Stimulated activated naive CD8-positive, alpha-beta T cell treated with anti-CD3 and anti-CD28 coated beads, Interleukin-15, amount 100 ng/mL, for 72 hours (primary cell): ENCODE measurements around the gene HES2.
"Not testable (repeated sequence)": the region's sequence is repeated elsewhere in the genome, so short reads cannot be mapped to it uniquely, and the experiment has no call there.

Source experiments
- ATAC-seq: fragments of 150-1000 bp; cut with Tn5 transposase; 2 replicates; pipeline ENCODE4 v1.10.0; 2021; ENCODE audit warnings: mild to moderate bottlenecking, moderate library complexity
- DNase-seq, 2 donors: peaks; one replicate each; pipeline ENCODE4 v3.0.0; 2021 to 2022
- H3K27ac Mint-ChIP-seq, 2 donors: one replicate each; pipeline ENCODE4 v1.8.0; 2022; ENCODE audit warnings: mild to moderate bottlenecking in 2 of 2, mixed read lengths in 2 of 2, moderate library complexity in 2 of 2
- H3K27me3 Mint-ChIP-seq: one replicate; pipeline ENCODE4 v1.8.0; 2022; ENCODE audit warnings: mixed read lengths
- H3K4me1 Mint-ChIP-seq: one replicate; pipeline ENCODE4 v1.8.0; 2022; ENCODE audit warnings: mild to moderate bottlenecking, mixed read lengths
- H3K4me3 Mint-ChIP-seq, 2 donors: one replicate each; pipeline ENCODE4 v1.8.0; 2022; ENCODE audit warnings: mild to moderate bottlenecking in 2 of 2, mixed read lengths in 2 of 2, moderate library complexity in 1 of 2
- H3K9me3 Mint-ChIP-seq, 2 donors: one replicate each; pipeline ENCODE4 v1.8.0; 2022; ENCODE audit warnings: mixed read lengths in 2 of 2

The HES2 gene

GRCh38 chr1:6431645-6432579 lies 12.2 kb upstream of the HES2 start:
- not testable (repeated sequence) for H3K4me3 Mint-ChIP-seq, H3K4me1 Mint-ChIP-seq, DNase-seq, ATAC-seq, H3K9me3 Mint-ChIP-seq
- peaks cover 60% of the 10 kb centered on the region for H3K27me3 Mint-ChIP-seq
- H3K27ac Mint-ChIP-seq: peak overlapping the region in 1 of 2 donors; percentile 57

GRCh38 chr1:6429660-6430411 lies 10.1 kb upstream of the HES2 start:
- H3K4me1 Mint-ChIP-seq: not testable (repeated sequence)

GRCh38 chr1:6428453-6428852 lies 8.7 kb upstream of the HES2 start:
- ATAC-seq: not testable (repeated sequence)

More at GRCh38 chr1:6429660-6430411, 10.1 kb upstream of the HES2 start:
- H3K27ac Mint-ChIP-seq, DNase-seq, ATAC-seq, H3K4me3 Mint-ChIP-seq, H3K9me3 Mint-ChIP-seq: not testable (repeated sequence)
- H3K27me3 Mint-ChIP-seq: peaks cover 68% of the 10 kb centered on the region

GRCh38 chr1:6427441-6428390 lies 8.0 kb upstream of the HES2 start:
- peaks cover 73% of the 10 kb centered on the region for H3K27me3 Mint-ChIP-seq
- no peak for ATAC-seq

More at GRCh38 chr1:6428453-6428852, 8.7 kb upstream of the HES2 start:
- not testable (repeated sequence) for DNase-seq, H3K27ac Mint-ChIP-seq, H3K9me3 Mint-ChIP-seq, H3K4me3 Mint-ChIP-seq
- Mint-ChIP-seq H3K4me1 (peaks cover 11% of the 10 kb centered on the region), H3K27me3 (peaks cover 66% of the 10 kb centered on the region)

GRCh38 chr1:6426972-6427350 lies 7.2 kb upstream of the HES2 start:
- Mint-ChIP-seq H3K27ac (peak overlapping the region in 1 of 2 donors; percentile 42), H3K4me1 (peaks cover 19% of the 10 kb centered on the region), H3K27me3 (peaks cover 81% of the 10 kb centered on the region), H3K9me3 (no peaks in the 10 kb centered on the region), H3K4me3 (no peak overlapping the region)
- ATAC-seq (no peak), DNase-seq (no peak)

More at GRCh38 chr1:6427441-6428390, 8.0 kb upstream of the HES2 start:
- H3K9me3 Mint-ChIP-seq: no peaks in the 10 kb centered on the region
- H3K27ac Mint-ChIP-seq: no peak overlapping the region
- no peak for DNase-seq
- H3K4me3 Mint-ChIP-seq: no peak overlapping the region
- H3K4me1 Mint-ChIP-seq: peaks cover 18% of the 10 kb centered on the region

GRCh38 chr1:6426277-6426971 lies 6.7 kb upstream of the HES2 start:
- ATAC-seq (no peak), DNase-seq (no peak)
- H3K4me1 Mint-ChIP-seq: peaks cover 19% of the 10 kb centered on the region
- H3K27me3 Mint-ChIP-seq: peaks cover 86% of the 10 kb centered on the region
- H3K4me3 Mint-ChIP-seq: no peak overlapping the region
- no peaks in the 10 kb centered on the region for H3K9me3 Mint-ChIP-seq
- no peak overlapping the region for H3K27ac Mint-ChIP-seq

- no peak overlapping the region for H3K27ac Mint-ChIP-seq
- DNase-seq (no peak), ATAC-seq (no peak)
- no peak overlapping the region for H3K4me3 Mint-ChIP-seq
- H3K27me3 Mint-ChIP-seq: peaks cover 90% of the 10 kb centered on the region
- H3K9me3 Mint-ChIP-seq: no peaks in the 10 kb centered on the region
- peaks cover 19% of the 10 kb centered on the region for H3K4me1 Mint-ChIP-seq
Measured at GRCh38 chr1:6425658-6426057, 5.9 kb upstream of the HES2 start.

- no peak for DNase-seq
- Mint-ChIP-seq H3K27me3 (peaks cover 90% of the 10 kb centered on the region), H3K9me3 (no peaks in the 10 kb centered on the region), H3K27ac (no peak within 1 kb of the TSS), H3K4me3 (peak within 1 kb of the TSS; percentile 46 to 79), H3K4me1 (peaks cover 25% of the 10 kb centered on the region)
- peak; percentile 8 for ATAC-seq
Measured at GRCh38 chr1:6424619-6425593, 5.2 kb upstream of the HES2 start, which contains the start of gene ESPN. Gene ESPN, plus strand, starts transcription at chr1:6424776. Its CDS starts 180 bp downstream, at chr1:6424956.

GRCh38 chr1:6424000-6424565 lies 4.4 kb upstream of the HES2 start:
- peak overlapping the region; percentile 46 to 79 for H3K4me3 Mint-ChIP-seq
- H3K27me3 Mint-ChIP-seq: peaks cover 92% of the 10 kb centered on the region
- H3K4me1 Mint-ChIP-seq: peaks cover 28% of the 10 kb centered on the region
- no peak overlapping the region for H3K27ac Mint-ChIP-seq
- DNase-seq (no peak), ATAC-seq (peak; percentile 13)
- no peaks in the 10 kb centered on the region for H3K9me3 Mint-ChIP-seq

GRCh38 chr1:6423321-6423999 lies 3.7 kb upstream of the HES2 start:
- Mint-ChIP-seq H3K4me1 (peaks cover 28% of the 10 kb centered on the region), H3K27ac (no peak overlapping the region), H3K9me3 (no peaks in the 10 kb centered on the region), H3K4me3 (peak overlapping the region; percentile 46 to 79), H3K27me3 (peaks cover 95% of the 10 kb centered on the region)
- peak; percentile 76 for ATAC-seq
- peak; percentile 70 to 74 for DNase-seq

- ATAC-seq (no peak), DNase-seq (no peak)
- H3K27me3 Mint-ChIP-seq: peaks cover 97% of the 10 kb centered on the region
- H3K9me3 Mint-ChIP-seq: no peaks in the 10 kb centered on the region
- peaks cover 28% of the 10 kb centered on the region for H3K4me1 Mint-ChIP-seq
- H3K27ac Mint-ChIP-seq: no peak overlapping the region
- H3K4me3 Mint-ChIP-seq: no peak overlapping the region
Measured at GRCh38 chr1:6421266-6421665, 1.5 kb upstream of the HES2 start.

GRCh38 chr1:6420454-6421042 lies 829 bp upstream of the HES2 start:
- no peaks in the 10 kb centered on the region for H3K9me3 Mint-ChIP-seq
- ATAC-seq (no peak), DNase-seq (no peak)
- no peak overlapping the region for H3K4me3 Mint-ChIP-seq
- H3K27me3 Mint-ChIP-seq: peaks cover 98% of the 10 kb centered on the region
- peaks cover 34% of the 10 kb centered on the region for H3K4me1 Mint-ChIP-seq
- no peak overlapping the region for H3K27ac Mint-ChIP-seq
